Activated CD8-positive, alpha-beta T cell treated with anti-CD3 and anti-CD28 coated beads for 36 hours (primary cell): Measurements from ENCODE around the gene SSRP1. TPM values are rescaled to one million over a fixed set of nuclear protein-coding genes. Genes with fewer than 3 reads are reported as not detected.

Experiments
- ATAC-seq: fragments of 200-7000 bp; cut with Tn5 transposase; one replicate; pipeline ENCODE4 v1.10.0; 2021; ENCODE audit warnings: mild to moderate bottlenecking, moderate library complexity
- CTCF ChIA-PET: fragments of 350-600 bp; sonication (Branson Sonifier 250); formaldehyde crosslinking; loops from one replicate; lab custom pipeline; 2021; ENCODE audit warnings: antibody characterized with exemption; lab: Charles Lee
- POLR2A ChIA-PET: fragments of 350-600 bp; sonication (Branson Sonifier 250); formaldehyde crosslinking; loops from one replicate; lab custom pipeline; 2021; ENCODE audit warnings: antibody characterized with exemption; lab: Charles Lee
- DNase-seq: peaks from one replicate; pipeline ENCODE4 v3.0.0-alpha.2; 2020
- H3K27ac Mint-ChIP-seq: one replicate; pipeline ENCODE4 v1.8.0; 2021; ENCODE audit warnings: mild to moderate bottlenecking, mixed read lengths
- H3K27me3 Mint-ChIP-seq: one replicate; pipeline ENCODE4 v1.8.0; 2021; ENCODE audit warnings: mixed read lengths
- H3K36me3 Mint-ChIP-seq: one replicate; pipeline ENCODE4 v1.8.0; 2021; ENCODE audit warnings: low read depth, mixed read lengths
- H3K4me1 Mint-ChIP-seq: one replicate; pipeline ENCODE4 v1.8.0; 2021; ENCODE audit warnings: low read depth, mixed read lengths
- H3K4me3 Mint-ChIP-seq: one replicate; pipeline ENCODE4 v1.8.0; 2021; ENCODE audit warnings: mild to moderate bottlenecking, moderate library complexity, mixed read lengths
- H3K9me3 Mint-ChIP-seq: one replicate; pipeline ENCODE4 v1.8.0; 2021; ENCODE audit warnings: mixed read lengths
- CTCF ChIP-seq: fragments of 200-600 bp; IDR thresholded peaks from one replicate; pipeline ENCODE4 v1.8.0; 2022; ENCODE audit warnings: antibody characterized with exemption, mild to moderate bottlenecking
- intact Hi-C: fragments of 100-400 bp; cut with micrococcal nuclease; formaldehyde crosslinking; loops from one replicate; pipeline ENCODE4 v1.10.0; 2022
- total RNA-seq, 2 experiments: library from RNA; stranded (reverse); gene quantifications; one replicate each; pipeline ENCODE4 v1.2.3, GENCODE V29; 2021

SSRP1 gene
- total RNA-seq, 2 experiments from 2014 or later: 284 to 290 TPM

GRCh38 chr11:57370941-57371340, 35.2 kb upstream of the SSRP1 start:
- ATAC-seq (no peak), DNase-seq (no peak)
- Mint-ChIP-seq H3K36me3 (no peaks in the 10 kb centered on the region), H3K27me3 (no peaks in the 10 kb centered on the region), H3K4me3 (no peak overlapping the region), H3K9me3 (no peaks in the 10 kb centered on the region), H3K27ac (no peak overlapping the region), H3K4me1 (no peaks in the 10 kb centered on the region)
- intact Hi-C loops: no loop called here
- ChIA-PET POLR2A (interaction anchor here (0.5 to 1.2 kb wide), 2 partner anchors 8 to 26 kb away, joined by 3 read pairs; no protein-coding TSS in a partner anchor), CTCF (interaction anchor here (1.1 to 1.3 kb wide), 2 partner anchors 10 to 25 kb away, joined by 3 to 5 read pairs; no protein-coding TSS in a partner anchor)
- TF ChIP-seq CTCF: no peak

GRCh38 chr11:57370251-57370650, 34.6 kb upstream of the SSRP1 start:
- intact Hi-C loops: no loop called here
- Mint-ChIP-seq H3K4me3 (no peak overlapping the region), H3K9me3 (no peaks in the 10 kb centered on the region), H3K27ac (no peak overlapping the region), H3K27me3 (no peaks in the 10 kb centered on the region), H3K4me1 (no peaks in the 10 kb centered on the region), H3K36me3 (no peaks in the 10 kb centered on the region)
- CTCF ChIA-PET: no interaction called here
- no peak for DNase-seq
- POLR2A ChIA-PET: no interaction called here
- no peak for ATAC-seq
- TF ChIP-seq CTCF: no peak

- intact Hi-C loops: no loop called here
- H3K4me3 Mint-ChIP-seq: no peak overlapping the region
- no peaks in the 10 kb centered on the region for H3K27me3 Mint-ChIP-seq
- no peak for ATAC-seq
- H3K27ac Mint-ChIP-seq: no peak overlapping the region
- H3K4me1 Mint-ChIP-seq: no peaks in the 10 kb centered on the region
- H3K36me3 Mint-ChIP-seq: no peaks in the 10 kb centered on the region
- TF ChIP-seq CTCF: no peak
- no peaks in the 10 kb centered on the region for H3K9me3 Mint-ChIP-seq
- no peak for DNase-seq
- ChIA-PET CTCF (interaction anchor here (0.8 to 1.7 kb wide), 2 partner anchors 18 to 124 kb away, joined by 3 to 5 read pairs; no protein-coding TSS in a partner anchor), POLR2A (no interaction called here)
These were observed 33.1 kb upstream of the SSRP1 start for GRCh38 chr11:57368845-57369232.

- POLR2A ChIA-PET: interaction anchor here (0.6 kb wide), 1 partner anchor 29 kb away, joined by 3 read pairs; no protein-coding TSS in a partner anchor
- Mint-ChIP-seq H3K36me3 (no peaks in the 10 kb centered on the region), H3K4me3 (no peak overlapping the region), H3K4me1 (no peaks in the 10 kb centered on the region), H3K9me3 (no peaks in the 10 kb centered on the region), H3K27ac (no peak overlapping the region), H3K27me3 (peaks cover 2% of the 10 kb centered on the region)
- ATAC-seq: no peak
- no peak for DNase-seq
- intact Hi-C loops: no loop called here
- CTCF ChIA-PET: interaction anchor here (0.8 to 1.7 kb wide), 2 partner anchors 18 to 125 kb away, joined by 3 to 5 read pairs; no protein-coding TSS in a partner anchor
- TF ChIP-seq CTCF: no peak
These were observed 32.6 kb upstream of the SSRP1 start for GRCh38 chr11:57368106-57368844.
